Mammary microvascular endothelial cell (primary cell): ENCODE results near the gene VAMP7. TPM values are rescaled to one million over a fixed set of nuclear protein-coding genes. Genes with fewer than 3 reads are reported as not detected.

ENCODE experiments used
- total RNA-seq: library from RNA; depleted of rRNA; stranded (reverse); fragments of >200 nt; gene quantifications from 2 replicates; pipeline ENCODE4 v1.2.3, GENCODE V29; 2015

The VAMP7 gene
- 36.9 and 37.3 TPM in 2 replicates for total RNA-seq

GRCh38 chrX:155881158-155881993 lies at the start of gene VAMP7:
TSS of gene VAMP7 (plus strand) at chrX:155881345. CDS start at chrX:155889467, 8,122 bp downstream.

Other genes starting within 250 kb of the VAMP7 start
- gene IL9R, start 116.4 kb downstream of the VAMP7 start, total RNA-seq = 0.07 TPM in 1 of 2 replicates, not detected in the other